Hematopoietic multipotent progenitor cell treated with erythropoietin and hydrocortisone succinate and interleukin-3 and kit ligand, for 17 days (in vitro differentiated cells): ENCODE measurements around the gene NDUFA8.
"Not testable (repeated sequence)": the region's sequence is repeated elsewhere in the genome, so short reads cannot be mapped to it uniquely, and the experiment has no call there.

Experiments
- DNase-seq: peaks from one replicate; pipeline ENCODE4 v3.0.0-alpha.2; 2015; ENCODE audit warnings: low spot score

NDUFA8 gene

DNA sequence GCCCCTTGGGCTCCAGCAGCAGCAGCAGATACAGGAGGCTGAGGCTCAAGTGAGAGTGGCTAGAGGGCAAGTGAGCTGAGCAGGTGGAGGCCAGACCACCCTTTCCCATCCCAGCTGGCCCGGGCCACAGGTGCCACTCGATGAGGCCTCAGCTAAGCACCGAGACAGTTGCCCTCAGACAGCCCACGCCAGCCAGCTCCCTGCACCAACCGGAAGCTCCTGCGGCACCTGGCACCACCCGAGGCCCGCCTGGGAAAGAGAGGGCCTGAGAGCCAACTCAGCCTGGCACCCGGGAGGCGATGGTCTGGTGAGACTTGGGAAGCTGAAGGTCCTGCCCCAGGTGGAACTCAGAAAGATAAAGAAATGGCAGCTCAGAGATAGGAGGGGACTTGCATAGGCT is 38.2 kb downstream of the NDUFA8 start:
- no peak for DNase-seq

DNA sequence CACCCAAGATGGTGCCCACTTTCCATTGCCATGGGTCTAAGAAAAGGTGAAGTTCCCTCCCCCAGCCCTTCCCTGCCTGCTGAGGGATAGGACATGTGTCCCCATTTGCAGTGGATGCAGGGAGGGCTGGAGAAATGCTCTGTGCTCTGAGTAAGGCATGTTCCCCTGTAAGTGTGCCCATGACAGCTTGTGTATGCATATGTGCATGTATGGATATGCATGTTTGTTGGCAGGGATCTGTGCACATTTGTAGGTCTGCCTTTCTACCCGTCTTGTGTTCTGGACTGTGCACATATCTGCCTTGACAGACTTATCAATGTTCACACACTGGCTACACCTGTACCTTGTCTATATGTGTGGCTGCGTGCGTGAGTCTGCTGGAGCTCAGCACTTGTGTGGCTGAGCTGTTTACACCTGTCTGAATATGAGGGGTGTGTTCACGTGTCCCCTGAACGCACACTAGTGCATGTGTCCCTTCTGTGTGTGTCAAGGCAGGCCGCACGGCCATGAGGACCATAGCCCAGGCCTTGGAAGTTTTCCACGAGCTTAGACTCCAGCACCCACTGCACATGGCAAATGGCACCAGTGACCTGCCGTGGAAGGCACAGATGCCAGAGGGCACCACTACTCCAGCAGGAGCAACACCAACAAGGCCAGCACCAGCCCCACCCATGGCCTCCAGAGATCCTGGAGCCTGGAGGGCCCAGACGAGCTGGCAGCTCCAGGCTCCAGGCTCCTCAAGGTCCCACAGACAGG is 39.1 kb downstream of the NDUFA8 start:
- DNase-seq, result no peak

DNA sequence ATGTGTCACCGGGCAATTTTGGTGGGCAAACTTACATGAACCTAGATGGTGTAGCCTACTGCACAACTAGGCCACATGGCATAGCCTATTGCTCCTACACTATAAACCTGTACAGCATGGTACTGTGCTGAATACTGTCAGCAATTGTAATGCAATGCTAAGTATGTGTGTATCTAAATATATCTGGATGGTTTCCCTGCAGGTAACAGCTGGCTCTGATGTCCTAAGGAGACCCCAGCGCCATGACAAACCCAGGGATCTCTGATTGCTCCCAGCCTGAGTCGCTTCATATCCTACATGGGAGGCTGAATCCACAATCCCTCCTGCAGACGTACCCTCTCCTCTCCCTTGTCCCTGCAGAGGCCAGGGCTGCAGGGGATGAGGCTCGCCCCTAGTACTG is 39.9 kb downstream of the NDUFA8 start:
- no peak for DNase-seq

DNA sequence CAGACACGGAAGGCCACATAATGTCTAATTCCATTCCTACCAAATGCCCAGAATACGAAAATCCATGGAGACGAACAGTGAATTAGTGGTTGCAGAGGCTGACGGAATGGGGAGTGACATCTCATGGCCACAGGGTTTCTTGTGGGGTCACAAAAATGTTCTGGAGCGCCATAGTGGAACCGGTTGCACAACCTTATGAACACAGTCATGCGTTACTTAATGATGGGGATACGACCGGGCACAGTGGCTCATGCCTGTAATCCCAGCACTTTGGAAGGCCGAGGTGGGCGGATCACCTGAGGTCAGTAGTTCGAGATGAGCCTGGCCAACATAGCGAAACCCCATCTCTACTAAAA is 40.4 kb downstream of the NDUFA8 start:
- DNase-seq, result no peak

DNA sequence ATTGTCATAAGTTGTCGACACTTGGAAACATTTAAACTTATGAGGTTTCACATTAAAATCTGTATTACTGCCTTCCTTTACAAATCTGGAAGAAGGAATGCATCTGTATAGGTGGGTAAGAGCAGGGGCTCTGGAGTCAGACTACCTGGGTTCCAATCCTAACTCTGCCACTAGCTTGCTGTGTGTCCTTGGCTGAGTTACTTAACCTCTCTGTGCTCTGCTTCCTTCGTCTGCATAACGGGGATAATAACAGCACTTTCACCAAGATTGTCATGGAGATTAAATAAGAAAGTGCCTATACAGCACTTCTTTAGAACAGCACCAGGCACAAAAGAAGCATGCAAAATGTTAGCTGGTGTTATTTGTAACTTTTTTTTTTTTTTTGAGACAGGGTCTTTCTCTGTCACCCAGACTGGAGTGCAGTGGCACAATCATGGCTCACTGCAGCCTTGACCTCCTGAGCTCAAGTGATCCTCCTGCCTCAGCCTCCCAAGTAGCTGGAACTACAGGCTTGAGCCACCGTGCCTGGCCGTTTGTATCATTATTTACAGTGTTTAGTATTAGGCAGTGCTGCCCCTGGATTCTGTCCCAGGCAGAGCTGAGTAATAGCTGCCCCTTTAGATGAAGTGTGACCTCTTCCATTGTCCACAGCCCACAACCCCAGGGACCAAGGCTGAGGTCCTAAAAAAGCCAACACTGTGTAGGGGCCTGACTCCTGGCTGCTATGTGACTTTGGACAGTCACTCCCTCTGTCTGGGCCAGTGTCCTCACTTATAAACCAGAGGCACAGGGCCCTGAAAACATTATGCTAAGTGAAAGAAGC is 41.0 kb downstream of the NDUFA8 start:
- no peak for DNase-seq

DNA sequence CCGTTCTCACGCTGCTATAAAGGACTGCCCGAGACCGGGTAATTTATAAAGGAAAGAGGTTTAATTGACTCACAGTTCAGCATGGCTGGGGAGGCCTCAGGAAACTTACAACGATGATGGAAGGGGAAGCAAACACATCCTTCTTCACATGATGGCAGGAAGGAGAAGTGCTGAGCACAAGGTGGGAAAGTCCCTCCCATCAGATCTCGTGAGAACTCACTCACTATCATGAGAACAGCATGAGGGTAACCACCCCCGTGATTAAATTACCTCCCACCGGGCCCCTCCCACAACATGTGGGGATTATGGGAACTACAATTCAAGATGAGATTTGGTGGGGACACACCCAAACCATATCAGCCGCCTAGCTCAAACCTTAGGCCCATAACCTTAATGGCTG is 42.3 kb downstream of the NDUFA8 start:
- DNase-seq, result not testable (repeated sequence)

DNA sequence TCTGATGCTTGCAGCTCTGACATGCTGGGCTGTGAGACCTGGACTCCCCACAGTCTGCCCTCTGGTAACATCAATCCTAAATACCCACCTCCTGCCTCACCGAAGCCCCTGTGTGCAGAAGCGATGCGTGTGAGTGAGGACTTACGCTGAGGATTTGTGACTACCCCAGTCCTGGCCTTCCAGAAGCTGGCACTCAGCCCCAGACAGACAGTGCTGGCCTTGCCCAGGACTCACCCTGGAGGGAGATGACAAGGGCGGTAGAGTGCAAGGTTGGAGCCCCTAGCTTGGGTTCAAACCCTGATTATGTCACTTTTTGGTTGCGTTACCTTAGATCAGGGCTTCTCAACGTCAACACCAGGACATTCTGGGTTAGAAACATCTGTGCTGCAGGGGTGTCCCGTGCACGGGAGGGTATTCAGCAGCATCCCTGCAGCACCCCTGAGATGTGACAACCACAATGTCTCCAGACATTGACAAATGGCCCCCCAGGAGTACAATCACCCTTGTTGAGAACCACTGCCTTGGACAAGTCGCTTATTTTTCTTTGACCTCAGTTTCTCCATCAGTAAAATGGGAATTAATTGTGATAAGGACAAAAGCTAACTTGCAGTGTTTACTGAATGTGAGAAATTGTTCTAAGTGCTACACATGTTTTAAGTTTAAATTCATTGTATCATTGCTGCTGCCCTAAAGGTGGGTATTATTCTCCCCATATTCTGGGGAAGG is 43.0 kb downstream of the NDUFA8 start:
- no peak for DNase-seq

DNA sequence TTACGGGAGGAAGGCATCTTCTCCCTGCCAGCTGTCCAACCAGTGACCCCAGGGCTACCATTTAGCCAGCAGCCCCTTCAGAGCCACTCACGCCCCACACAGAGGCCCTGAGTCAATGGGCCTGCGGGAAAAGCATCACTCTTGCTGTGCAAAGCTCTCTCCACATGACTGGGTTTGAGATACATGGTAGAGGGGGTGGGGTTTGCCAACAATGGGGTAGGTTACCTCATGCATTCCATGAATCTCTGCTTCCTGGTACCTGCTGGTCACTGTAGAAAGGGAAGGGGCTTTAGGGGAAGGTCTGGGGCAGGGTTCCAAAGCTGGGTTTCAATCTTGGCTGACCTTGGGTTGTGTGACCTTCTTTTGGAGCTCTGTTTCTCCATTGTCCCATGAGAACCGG is 43.5 kb downstream of the NDUFA8 start:
- DNase-seq, result no peak

DNA sequence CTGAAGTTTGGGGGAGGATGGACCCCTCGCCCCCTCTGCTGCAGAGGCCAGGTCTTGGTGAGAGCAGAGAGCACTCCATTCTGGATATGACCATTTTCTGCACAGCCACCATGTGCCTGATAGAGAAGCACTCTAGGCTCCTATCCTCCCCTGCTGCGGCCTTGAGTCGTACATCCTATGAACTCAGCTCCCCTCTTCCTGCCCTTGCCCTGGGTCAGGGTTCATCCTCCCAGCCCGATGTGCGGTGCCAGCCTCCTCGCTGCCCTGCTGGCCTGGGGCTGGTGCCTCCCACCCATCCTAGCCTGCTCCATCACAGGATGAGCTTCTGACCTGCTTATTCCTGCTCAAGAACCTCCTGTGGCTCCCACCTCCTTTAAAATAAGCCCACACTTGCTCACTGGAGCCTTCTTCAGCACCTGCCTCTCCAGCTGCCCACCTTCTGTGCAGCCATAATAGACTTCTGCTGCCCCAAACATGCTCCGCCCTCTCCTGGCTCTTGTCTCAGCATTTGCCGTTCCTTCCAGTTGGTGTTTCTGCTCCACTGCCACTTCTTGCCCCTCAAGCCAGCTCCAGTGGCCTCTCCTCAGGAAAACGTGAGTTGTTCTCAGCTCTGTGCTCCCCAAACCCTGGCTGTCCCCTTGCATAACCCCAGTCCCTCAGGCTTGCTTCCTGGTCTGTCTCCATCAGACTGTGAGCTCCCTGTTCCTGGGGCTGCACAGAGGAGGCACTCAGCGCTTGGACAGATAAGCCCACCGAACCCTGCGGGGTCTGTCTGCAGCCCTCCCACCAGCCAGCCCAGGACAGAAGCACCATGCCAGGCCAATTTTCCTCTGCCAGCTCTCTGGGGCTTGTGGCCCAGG is 44.2 kb downstream of the NDUFA8 start:
- no peak for DNase-seq

DNA sequence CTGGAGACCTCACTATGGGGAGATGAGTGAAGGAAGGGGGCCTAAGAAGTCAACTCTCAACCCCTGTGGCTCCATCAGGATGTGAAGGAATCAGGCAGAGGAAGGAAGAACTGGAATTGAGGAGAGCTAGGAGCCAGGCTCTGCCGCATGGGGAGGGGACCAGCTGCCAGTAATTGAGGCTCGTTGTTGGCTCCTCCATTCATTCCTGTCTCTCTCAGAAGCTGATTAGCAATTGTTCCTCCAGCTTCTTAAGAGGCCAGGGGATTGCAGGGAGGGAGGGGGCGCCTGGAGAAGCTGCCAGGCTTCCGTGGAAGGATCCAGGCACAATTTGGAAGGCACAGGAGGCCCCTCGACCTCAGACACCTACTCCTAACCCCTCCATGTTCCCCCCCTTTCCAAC is 46.0 kb downstream of the NDUFA8 start:
- no peak for DNase-seq

DNA sequence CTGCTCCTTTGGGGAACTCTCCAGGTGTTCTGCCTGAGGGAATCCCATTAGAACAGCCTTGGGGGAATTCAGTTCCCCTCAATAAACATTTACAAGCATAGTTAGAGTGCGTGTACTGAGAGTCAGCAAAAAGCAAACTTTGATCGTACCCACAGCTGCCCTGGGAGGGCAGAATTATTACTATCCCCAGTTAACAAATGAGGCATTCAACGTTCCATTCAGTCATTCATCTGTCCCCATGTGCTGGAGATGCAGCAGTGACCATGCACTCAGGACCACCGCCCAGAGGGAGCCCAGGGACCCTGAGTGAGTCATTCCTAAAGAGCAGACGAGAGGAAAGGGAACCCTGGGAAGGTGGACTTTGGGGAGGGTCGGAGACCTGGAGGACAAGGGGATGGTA is 47.3 kb downstream of the NDUFA8 start:
- DNase-seq, result no peak

DNA sequence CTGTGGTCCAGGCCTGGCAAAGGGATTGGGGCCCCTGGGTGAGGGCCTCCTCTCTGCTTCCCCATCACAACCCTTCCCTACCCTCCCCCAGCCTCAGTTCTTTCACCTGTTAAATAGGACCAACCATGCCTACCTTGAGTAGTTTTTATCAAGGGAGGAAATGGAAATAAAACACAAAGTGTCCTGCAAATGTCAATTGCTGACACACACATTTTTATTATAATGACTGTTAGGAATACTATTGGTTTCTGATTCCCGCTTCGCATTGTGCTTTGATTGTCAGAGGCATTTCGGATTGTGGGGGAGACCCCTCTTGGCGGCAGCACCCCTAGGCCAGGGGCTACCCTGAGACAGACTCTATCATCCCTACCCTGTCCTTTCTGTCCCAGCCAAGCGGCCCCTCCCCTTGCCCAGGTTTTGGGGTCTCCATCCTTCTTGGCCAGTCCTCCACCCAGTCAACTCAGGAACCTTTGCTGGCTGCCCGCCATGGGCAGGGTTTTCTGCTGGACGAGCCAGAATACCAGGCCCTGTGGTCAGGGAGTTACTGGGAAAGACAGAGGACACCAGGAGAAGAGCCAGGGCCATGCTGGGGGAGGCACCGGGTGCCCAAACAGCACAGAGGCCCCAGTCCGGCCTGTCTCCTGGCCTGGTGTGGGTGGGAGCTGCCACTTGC is 48.0 kb downstream of the NDUFA8 start:
- DNase-seq, result no peak

DNA sequence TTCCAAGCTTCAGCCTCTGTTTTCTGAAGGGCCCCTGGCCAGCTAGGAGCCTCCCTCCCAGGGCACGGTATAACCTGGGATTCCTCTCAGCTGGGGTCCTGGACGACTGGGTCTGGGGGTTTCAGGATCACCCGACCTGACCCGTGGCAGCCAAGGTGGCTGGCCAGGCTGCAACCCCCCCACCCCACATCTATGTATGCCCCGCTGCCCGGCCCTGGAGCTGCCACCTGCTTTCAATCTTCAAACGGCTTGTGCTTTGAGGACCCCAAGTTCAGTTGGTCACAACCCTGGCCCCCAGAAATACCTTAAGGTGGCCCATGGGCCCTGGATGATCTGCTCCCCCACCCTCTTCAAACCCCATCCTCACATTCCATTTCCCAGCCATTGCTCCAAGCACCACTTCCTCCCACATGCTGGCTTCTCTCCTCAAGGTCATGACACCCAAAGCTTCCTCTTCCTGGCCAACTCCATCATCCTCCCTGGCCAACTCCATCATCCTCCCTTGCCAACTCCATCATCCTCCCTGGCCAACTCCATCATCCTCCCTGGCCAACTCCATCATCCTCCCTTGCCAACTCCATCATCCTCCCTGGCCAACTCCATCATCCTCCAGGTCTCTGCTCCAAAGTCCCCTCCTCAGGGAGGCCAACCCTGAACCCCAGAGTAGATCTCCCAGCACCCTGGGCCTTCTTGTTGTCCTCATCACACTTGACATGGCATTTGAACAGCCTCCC is 49.3 kb downstream of the NDUFA8 start:
- no peak for DNase-seq

DNA sequence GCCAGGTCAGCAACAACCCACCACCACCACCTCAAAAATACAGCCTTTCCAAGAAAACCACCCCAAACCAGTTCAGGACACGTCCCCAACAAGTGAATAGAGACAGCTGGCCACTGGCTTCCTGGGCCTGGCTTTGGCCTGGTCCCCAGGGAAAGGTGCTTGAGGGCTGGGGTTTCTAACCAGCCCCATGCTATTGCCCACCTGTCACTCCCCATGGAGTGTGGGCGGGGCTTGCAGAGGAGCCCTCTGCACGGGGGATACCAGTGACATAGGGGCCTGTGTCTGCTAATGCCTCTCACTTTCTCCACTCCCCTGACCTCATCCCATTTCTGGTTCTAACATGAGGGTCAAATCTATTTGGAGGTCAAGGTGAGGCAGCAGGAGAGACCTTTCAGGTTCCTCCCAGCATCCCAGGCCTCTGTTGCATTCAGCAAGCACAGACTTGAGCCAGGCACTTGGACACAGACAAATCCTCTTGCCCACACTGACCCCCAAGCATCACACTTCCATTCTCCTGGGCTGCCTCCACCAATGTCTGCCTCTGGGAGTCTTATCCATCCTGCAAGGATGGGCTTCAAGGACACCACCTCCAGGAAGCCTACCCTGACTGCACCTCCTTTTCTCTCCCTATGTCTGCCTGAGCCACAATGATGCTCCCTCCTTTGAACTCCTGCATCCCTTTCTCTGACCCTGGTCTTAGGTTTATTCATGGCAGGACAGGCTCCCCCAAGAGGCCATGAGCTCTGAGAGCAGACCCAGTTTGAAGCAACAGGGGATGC is 50.4 kb downstream of the NDUFA8 start:
- DNase-seq, result no peak

DNA sequence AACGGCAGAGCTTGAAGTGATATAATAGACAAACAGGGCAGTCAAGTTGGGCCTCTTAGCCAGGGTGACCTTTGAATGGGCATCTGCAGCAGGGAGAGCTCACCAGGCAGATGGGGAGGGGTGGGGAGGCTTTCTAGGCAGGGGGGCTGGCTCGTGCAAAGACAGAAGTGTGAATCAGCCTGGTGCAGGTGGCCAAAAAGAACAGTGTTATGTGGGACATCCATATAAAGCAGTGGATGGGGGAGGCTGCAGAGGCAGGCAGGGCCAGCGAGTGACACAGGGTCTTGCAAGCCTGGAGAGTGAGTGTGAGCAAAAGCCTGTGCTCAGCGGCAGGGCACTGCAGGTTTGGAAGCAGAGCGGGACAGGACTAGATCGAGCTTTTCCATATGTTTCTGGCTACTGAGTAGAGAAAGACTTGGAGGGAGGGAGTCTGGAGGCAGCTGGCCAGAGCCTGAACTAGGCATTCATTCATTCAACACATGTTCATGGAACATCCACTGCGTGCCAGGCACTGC is 52.2 kb downstream of the NDUFA8 start:
- DNase-seq, result no peak

DNA sequence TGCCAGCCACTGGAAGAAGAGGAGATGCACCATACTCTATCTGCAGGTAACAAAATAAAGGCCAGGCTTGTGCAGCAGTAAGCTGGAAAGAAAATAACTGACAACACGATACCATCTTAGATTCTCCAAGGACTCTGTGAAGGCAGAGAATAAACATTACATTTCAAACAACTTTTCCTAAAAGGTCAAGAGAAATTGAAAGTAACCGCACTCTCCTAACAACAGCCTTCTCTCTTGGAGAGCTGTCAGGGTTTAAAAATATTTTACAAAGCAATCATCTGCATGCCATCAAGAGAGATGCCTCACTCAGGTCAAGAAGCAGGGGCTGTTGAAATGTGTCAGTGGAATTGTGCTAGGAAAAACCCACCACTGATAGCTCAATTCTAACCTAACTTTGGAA is 53.0 kb downstream of the NDUFA8 start:
- no peak for DNase-seq

DNA sequence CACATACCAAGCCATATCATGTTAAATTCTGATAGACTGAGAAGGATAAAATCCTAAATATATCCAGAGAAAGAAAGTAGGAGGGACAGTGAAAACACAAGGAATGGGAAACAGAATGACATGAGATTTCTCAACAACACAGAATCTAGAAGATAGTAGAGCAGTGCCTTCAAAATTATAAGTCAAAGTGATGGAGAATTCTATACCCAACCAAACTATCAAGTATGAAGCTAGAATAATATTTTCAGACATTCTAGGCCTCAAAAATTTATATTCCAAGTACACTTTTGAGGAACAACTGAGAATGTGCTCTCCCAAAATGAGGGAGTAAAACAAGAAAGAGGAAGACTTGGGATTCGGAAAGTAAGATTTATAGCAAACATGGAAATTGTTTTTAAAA is 55.6 kb downstream of the NDUFA8 start:
- no peak for DNase-seq

DNA sequence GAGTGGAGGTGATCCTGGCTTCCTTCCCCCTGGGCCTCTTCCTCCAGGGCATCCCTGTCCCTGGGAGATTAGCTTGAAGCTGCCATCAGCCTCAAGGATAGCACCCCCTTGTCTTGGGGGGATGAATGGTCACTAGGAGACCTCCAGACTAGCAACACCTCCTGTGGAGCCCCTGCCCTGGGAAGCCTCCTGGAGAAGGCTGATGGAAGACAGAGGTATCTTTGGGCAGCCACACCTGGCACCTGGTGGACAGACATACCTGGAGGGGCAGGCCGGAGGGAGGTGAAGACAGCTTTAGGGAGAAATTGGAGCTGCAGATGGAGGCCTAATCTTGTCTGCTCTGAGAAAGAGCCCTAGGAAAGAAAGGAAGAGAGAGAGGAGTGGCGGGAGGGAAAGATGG is 57.4 kb downstream of the NDUFA8 start:
- DNase-seq, result no peak

DNA sequence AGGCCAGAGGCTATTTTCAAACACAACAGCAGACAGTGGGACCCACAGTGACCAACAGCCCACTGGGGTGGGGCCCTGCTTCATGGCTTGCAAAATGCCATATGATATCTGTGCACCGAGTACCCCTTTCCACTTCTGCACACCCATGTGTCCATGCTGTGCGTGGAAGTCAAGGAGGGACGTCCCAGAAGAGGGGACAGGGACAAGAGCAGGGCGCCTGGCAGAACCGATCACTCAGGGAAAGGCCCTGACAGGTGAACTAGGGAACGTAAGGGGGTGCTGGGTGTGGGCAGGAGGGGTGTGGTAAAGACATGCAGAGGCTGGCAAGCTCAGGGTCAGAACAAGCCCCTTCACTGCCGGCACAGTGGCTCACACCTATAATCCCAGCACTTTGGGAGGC is 58.8 kb downstream of the NDUFA8 start:
- DNase-seq, result no peak
